GM19395 (cell line): ENCODE measurements around the gene CLIC6.
"Not testable (repeated sequence)": the region's sequence is repeated elsewhere in the genome, so short reads cannot be mapped to it uniquely, and the experiment has no call there.

Source experiments
- ATAC-seq: cut with Tn5 transposase; IDR thresholded peaks from one replicate; pipeline ENCODE4 v1.9.1; 2021; ENCODE audit warnings: mild to moderate bottlenecking, moderate library complexity; ENCODE audit not compliant: unreplicated experiment

The CLIC6 gene

DNA sequence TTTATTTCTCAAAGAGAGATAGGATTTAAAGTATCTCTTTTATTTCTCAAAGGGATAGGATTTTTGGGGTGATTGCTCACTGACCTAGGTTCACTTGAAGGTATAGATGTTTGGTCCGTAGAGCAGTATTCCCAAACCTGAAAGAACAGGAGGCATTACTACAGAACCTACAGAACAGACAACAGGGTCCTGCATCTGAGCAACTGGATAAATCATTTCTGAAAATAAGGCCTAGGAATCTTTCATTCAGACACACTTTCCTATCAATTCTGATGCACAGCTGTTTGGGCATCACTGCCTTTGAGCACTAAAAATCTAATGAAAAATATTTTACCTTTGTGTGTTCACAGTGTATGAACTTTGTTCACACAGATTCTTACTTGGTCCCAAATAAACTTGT lies 17.2 kb upstream of the CLIC6 start:
- ATAC-seq = no peak

DNA sequence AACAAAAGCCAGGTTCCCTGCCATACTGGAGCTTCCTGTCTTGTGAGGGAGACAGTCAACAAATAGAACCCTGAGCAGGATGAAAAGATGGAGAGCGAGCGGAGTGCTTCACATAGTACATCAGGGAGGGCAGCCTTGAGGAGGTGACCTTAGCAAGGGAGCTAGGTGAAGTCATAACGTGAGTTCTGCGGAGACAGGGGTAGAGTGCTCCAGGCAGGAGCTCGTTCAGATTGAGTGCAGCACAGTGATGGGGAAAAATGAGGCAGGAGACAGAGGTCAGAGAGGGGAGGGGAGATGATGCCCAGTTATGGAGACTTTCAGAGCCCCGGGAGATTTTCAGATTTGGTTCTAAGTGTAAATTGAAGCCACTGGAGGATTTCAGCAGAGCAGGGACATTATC lies 15.3 kb upstream of the CLIC6 start:
- no peak for ATAC-seq

DNA sequence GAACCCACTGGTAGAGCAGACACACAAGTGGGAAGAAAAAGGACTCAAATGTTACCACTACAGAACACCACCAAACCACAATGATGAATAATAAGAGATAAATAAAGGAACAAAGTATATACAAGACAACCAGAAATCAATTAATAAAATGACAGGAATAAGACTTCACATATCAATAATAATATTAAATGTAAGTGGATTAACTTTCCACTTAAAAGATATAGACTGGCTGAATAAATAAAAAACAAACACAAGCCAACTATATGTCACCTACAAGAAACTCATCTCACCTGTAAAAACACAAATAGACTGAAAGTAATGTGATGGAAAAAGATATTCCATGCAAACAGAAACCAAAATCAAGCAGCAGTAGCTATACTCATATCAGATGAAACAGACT lies 6.9 kb upstream of the CLIC6 start:
- no peak for ATAC-seq

DNA sequence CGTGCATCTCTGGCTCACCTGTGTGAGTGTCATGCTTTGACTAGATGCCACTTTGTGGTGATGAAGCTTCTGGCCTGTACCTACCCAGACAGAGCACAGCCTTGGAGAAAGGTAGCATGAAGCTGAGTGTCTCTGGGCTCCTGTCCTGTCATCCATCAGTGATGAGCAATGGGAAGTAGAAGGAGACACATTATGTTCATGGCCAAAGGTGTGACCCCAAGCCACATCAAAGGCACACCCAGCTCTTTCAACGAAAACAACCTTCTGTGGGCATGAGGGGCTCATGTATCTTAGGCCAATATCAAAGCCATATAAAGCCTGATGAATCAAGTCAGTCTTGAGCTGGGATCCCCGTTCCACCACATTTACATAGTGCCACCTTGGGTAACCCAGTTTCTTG lies 1.0 kb upstream of the CLIC6 start:
- ATAC-seq = no peak

DNA sequence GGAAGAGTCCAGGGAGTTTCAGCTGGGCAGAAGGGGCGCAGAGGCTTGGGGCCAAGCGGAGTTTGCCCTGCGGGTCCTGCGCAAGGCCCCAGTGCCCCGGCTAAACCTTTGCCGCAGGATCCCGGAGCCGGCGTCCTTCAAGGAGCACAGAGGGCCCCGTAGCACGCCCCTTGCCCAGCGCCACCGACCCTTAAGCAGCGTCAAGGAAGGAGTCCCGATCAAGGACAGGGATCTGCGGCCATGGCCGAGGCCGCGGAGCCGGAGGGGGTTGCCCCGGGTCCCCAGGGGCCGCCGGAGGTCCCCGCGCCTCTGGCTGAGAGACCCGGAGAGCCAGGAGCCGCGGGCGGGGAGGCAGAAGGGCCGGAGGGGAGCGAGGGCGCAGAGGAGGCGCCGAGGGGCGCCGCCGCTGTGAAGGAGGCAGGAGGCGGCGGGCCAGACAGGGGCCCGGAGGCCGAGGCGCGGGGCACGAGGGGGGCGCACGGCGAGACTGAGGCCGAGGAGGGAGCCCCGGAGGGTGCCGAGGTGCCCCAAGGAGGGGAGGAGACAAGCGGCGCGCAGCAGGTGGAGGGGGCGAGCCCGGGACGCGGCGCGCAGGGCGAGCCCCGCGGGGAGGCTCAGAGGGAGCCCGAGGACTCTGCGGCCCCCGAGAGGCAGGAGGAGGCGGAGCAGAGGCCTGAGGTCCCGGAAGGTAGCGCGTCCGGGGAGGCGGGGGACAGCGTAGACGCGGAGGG lies 520 bp downstream of the CLIC6 start:
- ATAC-seq = no peak

GRCh38 chr21:34669880-34670219 lies 1.1 kb downstream of the CLIC6 start:
- ATAC-seq = not testable (repeated sequence)

DNA sequence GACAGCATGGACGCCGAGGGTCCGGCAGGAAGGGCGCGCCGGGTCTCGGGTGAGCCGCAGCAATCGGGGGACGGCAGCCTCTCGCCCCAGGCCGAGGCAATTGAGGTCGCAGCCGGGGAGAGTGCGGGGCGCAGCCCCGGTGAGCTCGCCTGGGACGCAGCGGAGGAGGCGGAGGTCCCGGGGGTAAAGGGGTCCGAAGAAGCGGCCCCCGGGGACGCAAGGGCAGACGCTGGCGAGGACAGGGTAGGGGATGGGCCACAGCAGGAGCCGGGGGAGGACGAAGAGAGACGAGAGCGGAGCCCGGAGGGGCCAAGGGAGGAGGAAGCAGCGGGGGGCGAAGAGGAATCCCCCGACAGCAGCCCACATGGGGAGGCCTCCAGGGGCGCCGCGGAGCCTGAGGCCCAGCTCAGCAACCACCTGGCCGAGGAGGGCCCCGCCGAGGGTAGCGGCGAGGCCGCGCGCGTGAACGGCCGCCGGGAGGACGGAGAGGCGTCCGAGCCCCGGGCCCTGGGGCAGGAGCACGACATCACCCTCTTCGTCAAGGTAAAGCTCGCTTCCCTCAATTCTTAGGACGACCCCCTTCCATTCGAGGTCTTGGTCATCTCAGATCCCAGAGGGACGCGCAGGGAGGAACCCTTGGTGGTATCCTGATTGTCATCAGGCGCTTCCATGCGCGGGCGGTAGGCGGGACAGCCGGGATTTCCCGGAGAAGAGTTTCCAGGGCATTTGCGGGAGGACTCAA lies 1.6 kb downstream of the CLIC6 start:
- no peak for ATAC-seq

GRCh38 chr21:34670962-34671348 lies 2.2 kb downstream of the CLIC6 start:
- ATAC-seq = no peak

DNA sequence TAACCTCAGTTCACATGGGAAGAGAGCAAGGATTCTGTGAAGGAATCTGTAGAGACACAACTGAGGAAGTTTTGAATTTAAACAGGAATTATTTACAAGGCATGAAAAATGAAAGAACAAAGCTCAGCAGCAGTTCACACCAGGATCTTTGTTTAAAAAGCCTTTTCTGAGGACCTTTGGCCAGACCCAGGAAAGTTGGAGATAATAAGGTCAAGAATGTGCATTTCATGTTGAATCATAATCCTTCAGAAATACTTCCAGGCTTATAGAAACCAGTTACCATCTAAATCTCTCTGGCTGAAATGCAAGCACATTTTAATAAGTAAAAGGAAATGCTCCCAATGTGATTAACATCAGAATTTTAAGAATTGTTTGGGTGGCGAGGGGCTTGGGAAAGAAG lies 2.7 kb downstream of the CLIC6 start:
- no peak for ATAC-seq

DNA sequence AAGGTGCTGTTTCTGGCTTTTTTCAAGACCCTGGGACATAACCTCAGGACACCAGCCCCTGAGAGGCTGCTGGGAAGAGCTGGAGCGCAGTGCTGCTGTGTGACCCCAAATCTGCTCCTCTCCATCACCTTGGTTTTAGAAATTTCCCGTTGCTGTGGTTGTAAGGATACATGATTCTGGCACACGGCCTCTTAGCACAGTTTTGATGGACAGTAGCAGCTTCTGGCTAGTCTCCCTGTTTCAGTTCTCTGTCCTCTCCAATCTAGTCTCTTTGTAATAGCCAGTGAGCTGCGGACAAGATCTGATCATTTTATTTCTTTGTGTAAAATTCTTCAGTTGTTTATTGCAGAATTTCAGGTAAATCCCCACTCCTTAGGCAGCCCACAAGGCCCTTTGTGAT lies 3.1 kb downstream of the CLIC6 start:
- ATAC-seq = no peak

DNA sequence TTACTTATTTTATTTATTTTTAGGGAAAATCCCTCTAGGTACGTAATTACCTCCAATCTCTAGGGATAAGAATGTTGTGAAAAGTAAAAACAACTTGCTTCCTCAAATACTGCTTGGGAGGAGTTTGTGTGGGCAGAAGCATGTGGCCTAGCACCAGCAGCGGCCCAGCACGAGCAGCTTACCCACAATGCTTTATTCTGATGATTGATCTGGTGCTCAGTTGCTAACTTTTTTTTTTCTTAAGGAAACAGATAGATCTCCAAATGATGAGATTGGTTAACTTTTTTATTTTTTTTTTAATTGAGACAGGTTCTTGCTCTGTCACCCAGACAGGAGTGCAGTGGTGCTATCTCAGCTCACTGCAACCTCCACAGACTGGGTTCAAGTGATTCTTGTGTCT lies 4.2 kb downstream of the CLIC6 start:
- ATAC-seq = no peak

- ATAC-seq = no peak
Observed at GRCh38 chr21:34674468-34674867, 5.7 kb downstream of the CLIC6 start.

DNA sequence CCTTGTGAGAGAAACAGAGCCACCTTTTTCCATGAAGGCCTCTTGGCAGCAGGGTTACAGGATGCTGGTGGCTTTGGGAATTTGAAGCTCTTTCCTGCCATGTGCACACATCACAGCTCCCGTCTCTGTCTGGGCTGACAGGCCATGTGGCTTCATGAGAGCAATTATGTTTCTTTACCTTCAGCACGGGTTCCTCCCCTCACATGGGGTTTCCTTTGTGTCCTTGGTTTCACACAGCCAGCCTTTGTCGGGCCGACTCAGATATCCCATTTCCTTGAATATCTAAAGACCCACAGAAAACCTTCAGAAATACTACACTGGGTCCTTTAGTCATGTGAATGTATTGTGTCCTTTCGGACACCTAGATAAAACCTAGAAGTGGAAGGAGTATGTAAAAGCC lies 7.1 kb downstream of the CLIC6 start:
- no peak for ATAC-seq

DNA sequence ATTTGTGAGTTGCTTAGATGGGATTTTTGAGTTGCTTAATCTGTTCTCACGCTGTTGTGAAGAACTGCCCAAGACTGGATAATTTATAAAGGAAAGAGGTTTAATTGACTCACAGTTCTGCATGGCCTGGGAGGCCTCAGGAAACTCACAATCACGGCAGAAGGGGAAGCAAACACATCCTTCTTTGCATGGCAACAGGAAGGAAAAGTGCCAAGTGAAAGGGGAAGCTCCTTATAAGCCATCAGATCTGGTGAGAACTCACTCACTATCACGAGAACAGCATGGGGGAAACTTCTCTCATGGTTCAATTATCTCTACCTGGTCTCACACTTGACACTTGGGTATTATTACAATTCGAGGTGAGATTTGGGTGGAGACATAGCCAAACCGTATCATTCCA lies 10.3 kb downstream of the CLIC6 start:
- ATAC-seq = no peak

DNA sequence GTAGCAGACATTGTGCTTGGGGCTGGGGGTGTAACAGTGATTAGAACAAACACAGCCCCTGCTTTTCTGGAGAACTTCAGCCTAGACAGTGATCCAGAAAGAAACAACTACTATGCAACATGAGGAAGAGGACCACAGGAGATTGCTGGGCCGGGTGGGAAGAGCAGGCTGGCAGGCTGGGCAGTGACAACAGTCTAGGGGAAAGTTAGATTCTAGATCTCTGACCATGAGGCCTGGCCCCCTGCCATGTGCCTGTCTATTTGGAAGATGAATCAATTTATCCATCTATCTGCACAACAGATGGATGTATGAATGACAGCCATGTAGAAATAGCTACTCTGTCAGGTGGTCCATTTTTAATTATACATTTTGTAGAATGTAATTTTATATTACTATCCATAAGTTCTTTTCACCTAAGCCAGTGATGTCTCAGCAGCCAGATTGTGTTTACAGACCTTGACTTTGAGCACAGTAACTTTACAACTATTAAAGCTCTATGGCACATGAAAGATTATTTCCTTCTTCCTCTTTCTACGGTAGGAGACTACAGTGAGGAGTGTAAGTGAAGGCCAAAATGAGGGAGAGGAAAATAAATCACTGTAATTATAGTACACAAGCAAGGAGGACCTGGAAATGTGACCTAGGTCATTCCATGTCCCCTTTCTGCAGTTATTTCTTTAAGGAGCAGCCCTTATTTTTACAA lies 15.5 kb downstream of the CLIC6 start:
- no peak for ATAC-seq

DNA sequence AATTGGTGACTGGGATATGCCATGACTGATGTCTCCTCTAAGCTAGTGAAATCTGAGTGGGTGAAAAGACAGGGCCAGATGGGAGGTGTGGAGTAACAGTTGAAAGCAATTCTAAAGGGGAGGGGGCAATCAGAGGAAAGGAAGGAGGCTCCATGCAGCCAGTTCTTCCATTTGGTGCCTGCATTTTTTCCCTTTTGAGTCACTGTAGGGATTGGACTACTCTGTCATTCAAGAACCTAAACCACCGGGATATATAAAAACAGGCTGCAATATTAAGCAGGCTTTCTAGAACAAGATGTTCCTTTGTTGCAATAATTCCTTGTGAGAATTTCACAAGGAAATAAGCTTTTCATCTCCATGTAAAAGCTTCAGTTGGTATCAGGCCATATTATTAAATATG lies 18.3 kb downstream of the CLIC6 start:
- ATAC-seq = no peak

- ATAC-seq = no peak
Observed at GRCh38 chr21:34687745-34688144, 19.0 kb downstream of the CLIC6 start.

DNA sequence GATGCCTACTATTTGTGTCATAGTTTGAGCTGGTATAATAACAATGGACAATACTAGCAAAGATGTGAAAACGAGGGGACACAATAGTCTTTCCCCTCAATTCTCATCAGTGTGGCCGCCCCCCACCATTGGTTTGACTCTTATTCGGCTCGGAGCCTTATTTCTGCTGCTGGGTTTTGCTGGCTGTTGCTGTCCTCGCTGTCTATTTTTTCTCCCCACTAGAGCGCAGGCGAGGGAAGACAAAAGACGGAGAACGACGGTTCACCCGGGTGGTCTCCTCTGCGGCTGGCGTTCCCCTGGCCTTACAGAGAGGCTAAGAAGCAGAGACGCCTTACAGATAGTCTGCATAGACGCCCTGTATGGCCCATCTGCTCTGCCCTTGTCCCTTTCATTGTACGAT lies 19.4 kb downstream of the CLIC6 start:
- no peak for ATAC-seq

DNA sequence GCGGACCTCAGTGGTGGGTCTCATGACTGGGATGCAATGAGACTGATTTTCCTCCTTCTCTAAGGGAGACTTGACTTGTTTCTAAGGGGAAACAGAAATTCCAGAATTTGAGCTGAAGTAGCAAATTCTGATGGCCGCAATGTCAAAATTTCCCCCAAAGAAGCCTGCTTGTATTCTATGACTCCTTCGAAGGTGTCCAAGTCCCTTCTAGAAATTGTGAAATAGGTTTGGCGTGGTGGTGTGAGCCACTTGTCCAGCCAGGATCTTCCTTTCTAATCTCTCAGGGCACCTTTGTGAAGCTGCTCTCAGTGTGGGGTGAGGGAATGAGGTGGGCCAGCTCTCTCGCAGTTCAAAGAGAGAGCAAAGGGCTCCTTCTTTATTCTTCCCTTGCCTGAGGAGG lies 19.9 kb downstream of the CLIC6 start:
- no peak for ATAC-seq

DNA sequence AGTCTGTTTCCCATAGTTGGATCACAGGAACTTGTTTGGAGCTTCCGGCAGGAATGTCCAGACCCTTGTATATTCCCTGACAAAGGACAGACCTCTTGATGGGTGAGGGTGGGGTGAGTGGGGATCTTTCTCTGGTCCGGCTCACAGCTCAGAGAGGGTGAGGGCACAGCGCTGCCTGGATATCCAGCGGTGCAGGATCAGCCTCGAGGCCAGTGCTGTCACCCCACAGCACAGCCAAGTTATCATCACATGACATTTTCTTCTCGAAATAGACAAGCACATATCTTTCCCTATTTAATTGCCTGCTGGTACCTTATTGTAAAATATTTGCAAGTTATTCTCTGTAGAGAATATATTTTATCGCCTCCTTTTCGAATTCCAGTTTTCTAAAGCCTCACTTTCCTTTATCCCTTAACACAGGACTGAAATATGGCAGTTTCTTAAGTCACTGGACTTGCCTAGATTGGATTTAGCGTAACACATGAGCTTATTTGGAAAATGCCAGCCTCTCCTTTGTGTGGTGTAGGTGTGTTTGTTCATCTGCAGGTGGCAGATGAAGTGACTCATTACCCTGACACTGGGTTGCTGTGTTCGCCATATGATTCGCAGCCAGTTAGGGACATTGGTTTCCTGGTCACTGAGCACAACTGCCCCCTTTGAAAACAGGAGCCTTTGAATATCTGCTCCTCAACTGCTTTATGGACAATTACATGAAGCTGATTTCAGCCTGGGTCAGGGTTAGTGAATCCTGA lies 21.4 kb downstream of the CLIC6 start:
- ATAC-seq = no peak

- no peak for ATAC-seq
Observed at GRCh38 chr21:34690793-34691175, 22.0 kb downstream of the CLIC6 start.
